Uterus (tissue), 2 donors: ENCODE results near the gene CCDC60.

Experiments used
- CTCF ChIP-seq, 4 experiments: fragments of 200-600 bp in 2 of 4; fragments of 450-650 bp in 2 of 4; sonication (generic) in 2 of 4; IDR thresholded peaks; one replicate each; pipeline ENCODE4 v1.5.1; 2016 to 2019; ENCODE audit warnings: antibody characterized with exemption in 4 of 4, mild to moderate bottlenecking in 2 of 4, moderate library complexity in 1 of 4
- POLR2A ChIP-seq, 2 donors: fragments of 450-650 bp; IDR thresholded peaks; one replicate each; pipeline ENCODE4 v1.6.1; 2016; ENCODE audit warnings: antibody characterized with exemption in 2 of 2, mild to moderate bottlenecking in 1 of 2, moderate library complexity in 1 of 2

DNA sequence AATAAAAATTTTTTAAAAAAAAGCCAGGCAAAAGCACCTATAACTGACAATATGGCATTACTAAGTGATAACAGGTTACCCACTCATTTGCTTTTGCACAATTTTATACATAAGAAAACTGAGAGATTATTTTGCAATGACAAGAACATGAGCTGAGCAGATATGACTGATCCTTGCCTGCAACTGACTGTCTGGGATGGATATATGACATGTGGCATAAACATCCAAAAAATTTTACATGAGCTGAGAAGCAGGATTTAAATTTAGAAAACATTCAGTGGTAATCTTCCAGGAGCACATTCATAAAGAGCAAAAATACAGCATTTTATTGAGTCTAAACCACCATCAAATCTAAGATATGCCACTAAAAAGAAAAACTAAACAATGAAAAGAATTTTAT lies 133.8 kb downstream of the CCDC60 start:
- TF ChIP-seq CTCF (IDR thresholded peaks at IDR 0.05) = no peak
- no peak for TF ChIP-seq POLR2A (IDR thresholded peaks at IDR 0.05)
